ENCODE measurements around the gene AUTS2. TPM values are rescaled to one million over a fixed set of nuclear protein-coding genes. Genes with fewer than 3 reads are reported as not detected.

AUTS2 gene
- total and polyA plus RNA-seq, 2 of the 8 experiments (the other 6 are each of a cell fraction or from before 2014, with no cell fraction given), result 25.9 to 101 TPM

- H3K9me3 ChIP-seq (ENCODE audit: insufficient read depth in 2 of 2, low read depth in 1 of 2, low read length in 1 of 2), result no peaks in the 10 kb centered on the region
- no peak overlapping the region for H2BK120ac ChIP-seq (replicated peaks; ENCODE audit: low read depth, low read length)
- no peak overlapping the region for H4K5ac ChIP-seq (ENCODE audit: insufficient read length, low read depth, low read length)
- 85% methylated on average over 6 of the region's 6 CpGs; no CpG with 5 or more reads in 1 of the 2 experiments for WGBS, 2 experiments (ENCODE audit: extremely low coverage in 1 of 2, insufficient coverage in 1 of 2, insufficient read length in 1 of 2, insufficient replicate concordance in 2 of 2, low coverage in 1 of 2, low lambda C conversion rate in 2 of 2, missing lambda C conversion rate in 1 of 2)
- H2BK5ac ChIP-seq (ENCODE audit: low read depth, low read length), result no peak overlapping the region
- H3K9ac ChIP-seq (replicated peaks in 1 of 4; ENCODE audit: extremely low read depth in 1 of 4, low read depth in 3 of 4, low read length in 3 of 4), result no peak overlapping the region
- no peak overlapping the region for H2BK20ac ChIP-seq (ENCODE audit: low read length)
- H3K56ac ChIP-seq (replicated peaks; ENCODE audit: insufficient read length, low read depth, low read length), result no peak overlapping the region
- H4K20me1 ChIP-seq (replicated peaks in 1 of 2; ENCODE audit: control insufficient read depth in 1 of 2, insufficient read depth in 2 of 2, low read length in 2 of 2), result peaks cover 0 to 2% of the 10 kb centered on the region in 2 experiments
- POLR2A ChIA-PET (ENCODE audit: partially characterized antibody), result interaction anchor here (1.2 kb wide), 1 partner anchor 15 kb away, joined by 3 read pairs; no protein-coding TSS in a partner anchor
- no peak overlapping the region for H4K91ac ChIP-seq (replicated peaks; ENCODE audit: insufficient read length, low read length)
- no peak overlapping the region for H2BK12ac ChIP-seq (ENCODE audit: low read depth, low read length)
- H3K14ac ChIP-seq (ENCODE audit: insufficient read length), result no peak overlapping the region
- no peaks in the 10 kb centered on the region for H3K79me2 ChIP-seq (ENCODE audit: control insufficient read depth in 1 of 2, insufficient read depth in 2 of 2, low read length in 2 of 2)
- CTCF ChIA-PET (ENCODE audit: partially characterized antibody), result no interaction called here
- no peak overlapping the region for H3K4me2 ChIP-seq (ENCODE audit: insufficient read depth in 1 of 2, low read depth in 2 of 2, low read length in 2 of 2)
- H3K23me2 ChIP-seq (ENCODE audit: low read depth, low read length), result no peaks in the 10 kb centered on the region
- no peak overlapping the region for H3K27ac ChIP-seq (ENCODE audit: low read depth, low read length)
- no peaks in the 10 kb centered on the region for H3K36me3 ChIP-seq (ENCODE audit: control insufficient read depth in 2 of 4, insufficient read depth in 4 of 4, low read length in 3 of 4)
- H3K4me1 ChIP-seq (replicated peaks in 1 of 4; ENCODE audit: control insufficient read depth in 3 of 4, insufficient read depth in 4 of 4, low read length in 3 of 4), result no peaks in the 10 kb centered on the region
- H3K4me3 ChIP-seq (ENCODE audit: extremely low read depth in 1 of 4, insufficient read depth in 2 of 4, low read depth in 3 of 4, low read length in 4 of 4), result no peak overlapping the region
- no peak overlapping the region for H2BK15ac ChIP-seq (ENCODE audit: low read length)
- no peaks in the 10 kb centered on the region for H3K79me1 ChIP-seq (ENCODE audit: low read depth, low read length)
- no peak overlapping the region for H2AK5ac ChIP-seq (ENCODE audit: low read depth, low read length)
- FAIRE-seq (no peak), DNase-seq (ENCODE audit: low read depth in 1 of 2, low spot score in 2 of 2) (no peak)
- H4K8ac ChIP-seq (ENCODE audit: extremely low read depth, insufficient read depth, low read length), result no peak overlapping the region
- no peak overlapping the region for H3K18ac ChIP-seq (ENCODE audit: extremely low read depth, low read length)
- H2AFZ ChIP-seq (ENCODE audit: low read length), result no peak overlapping the region
- no peak overlapping the region for H3K23ac ChIP-seq (ENCODE audit: insufficient read length)
- no peak overlapping the region for H3K4ac ChIP-seq (replicated peaks; ENCODE audit: insufficient read length, low read depth, low read length)
- H3K27me3 ChIP-seq (replicated peaks in 1 of 4; ENCODE audit: control insufficient read depth in 3 of 4, extremely low read depth in 1 of 4, insufficient read depth in 3 of 4, low read length in 3 of 4), result no peaks in the 10 kb centered on the region
- no peak for TF ChIP-seq SP1 (IDR thresholded peaks at IDR 0.05; ENCODE audit: low read depth, low read length)
- no peak for TF ChIP-seq KDM5A (IDR thresholded peaks at IDR 0.05; ENCODE audit: low read length)
- TF ChIP-seq SIN3A (conservative IDR thresholded peaks at IDR 0.05 in 1 of 2, IDR thresholded peaks at IDR 0.05 in 1 of 2; ENCODE audit: low read depth in 1 of 2, low read length in 2 of 2), result no peak
- no peak for TF ChIP-seq RXRA (IDR thresholded peaks at IDR 0.05; ENCODE audit: insufficient read depth, low read depth, low read length)
- no peak for TF ChIP-seq RAD21 (IDR thresholded peaks at IDR 0.05 in 1 of 2, conservative IDR thresholded peaks at IDR 0.05 in 1 of 2; ENCODE audit: low read depth in 2 of 2, low read length in 2 of 2)
- TF ChIP-seq CEBPB (IDR thresholded peaks at IDR 0.05; ENCODE audit: low read depth, low read length), result no peak
- TF ChIP-seq SP2 (IDR thresholded peaks at IDR 0.05; ENCODE audit: low read length), result no peak
- TF ChIP-seq CTCF (IDR thresholded peaks at IDR 0.05; ENCODE audit: control extremely low read depth in 1 of 3, insufficient read depth in 1 of 3, low read depth in 1 of 3, low read length in 3 of 3), result no peak
- no peak for TF ChIP-seq GTF2F1 (IDR thresholded peaks at IDR 0.05; ENCODE audit: borderline replicate concordance, low read depth, low read length)
- TF ChIP-seq TBP (IDR thresholded peaks at IDR 0.05; ENCODE audit: low read depth, low read length), result no peak
- TF ChIP-seq E2F6 (IDR thresholded peaks at IDR 0.05), result no peak
- no peak for TF ChIP-seq SP4 (IDR thresholded peaks at IDR 0.05; ENCODE audit: low read length)
Measured at GRCh38 chr7:69550991-69551390, 47.3 kb upstream of the AUTS2 start.
